PC-3 (cell line): ENCODE results near the gene CDC42EP5. TPM values are rescaled to one million over a fixed set of nuclear protein-coding genes. Genes with fewer than 3 reads are reported as not detected.

Experiments used
- ATAC-seq: fragments of 200-7000 bp; cut with Tn5 transposase; 2 replicates; pipeline ENCODE4 v1.9.1; 2020; ENCODE audit warnings: mild to moderate bottlenecking, moderate library complexity
- BruUV-seq: library from RNA; stranded (reverse); fragments of 400-500 nt; replicated peaks from 2 replicates; lab custom pipeline; 2021; lab: Mats Ljungman, UMichigan
- CTCF ChIA-PET: fragments of 300-600 bp; sonication (Branson Sonifier 250); formaldehyde crosslinking; loops from one replicate; lab custom pipeline; 2022; ENCODE audit warnings: antibody characterized with exemption; lab: Charles Lee
- POLR2A ChIA-PET: fragments of 300-600 bp; sonication (Branson Sonifier 250); formaldehyde crosslinking; loops from one replicate; lab custom pipeline; 2022; ENCODE audit warnings: antibody characterized with exemption; ENCODE audit not compliant: unreplicated experiment; lab: Charles Lee
- DNase-seq: peaks from one replicate; pipeline ENCODE4 v3.0.0-alpha.2; 2015
- H2AFZ ChIP-seq: fragments of 300-600 bp; sonication (generic); 2 replicates; pipeline ENCODE4 v1.6.0; 2016; ENCODE audit warnings: antibody characterized with exemption, low read length
- H3F3A ChIP-seq: fragments of 300-600 bp; sonication (generic); one replicate; pipeline ENCODE4 v1.6.0; 2017; ENCODE audit warnings: antibody characterized with exemption, low read length, control low read depth, mild to moderate bottlenecking; ENCODE audit not compliant: unreplicated experiment
- H3K27ac ChIP-seq: fragments of 300-600 bp; sonication (generic); 2 replicates; pipeline ENCODE4 v1.5.1; 2016; ENCODE audit warnings: mild to moderate bottlenecking, low read length
- H3K27me3 ChIP-seq: fragments of 300-600 bp; sonication (generic); 2 replicates; pipeline ENCODE4 v1.6.1; 2016; ENCODE audit warnings: low read length, mixed read lengths
- H3K36me3 ChIP-seq: fragments of 300-600 bp; sonication (generic); 2 replicates; pipeline ENCODE4 v1.6.1; 2016; ENCODE audit warnings: low read depth, mixed run types, low read length, mixed read lengths
- H3K4me1 ChIP-seq: fragments of 300-600 bp; sonication (generic); 2 replicates; pipeline ENCODE4 v1.5.1; 2016; ENCODE audit warnings: low read length; ENCODE audit not compliant: insufficient read depth
- H3K4me2 ChIP-seq: fragments of 300-600 bp; sonication (generic); 2 replicates; pipeline ENCODE4 v1.6.0; 2016; ENCODE audit warnings: low read length
- H3K4me3 ChIP-seq: fragments of 300-600 bp; sonication (generic); 2 replicates; pipeline ENCODE4 v1.5.1; 2016; ENCODE audit warnings: mild to moderate bottlenecking, low read length, mixed read lengths
- H3K79me2 ChIP-seq: fragments of 300-600 bp; sonication (generic); 2 replicates; pipeline ENCODE4 v1.6.1; 2017; ENCODE audit warnings: low read length, mixed read lengths
- H3K9ac ChIP-seq: fragments of 300-600 bp; sonication (generic); 2 replicates; pipeline ENCODE4 v1.6.0; 2016; ENCODE audit warnings: mild to moderate bottlenecking, low read length
- H3K9me2 ChIP-seq: fragments of 300-600 bp; sonication (generic); replicated peaks from 2 replicates; pipeline ENCODE4 v1.6.1; 2016; ENCODE audit warnings: mixed run types, low read length, mixed read lengths
- H3K9me3 ChIP-seq: fragments of 300-600 bp; sonication (generic); 2 replicates; pipeline ENCODE4 v1.6.1; 2016; ENCODE audit warnings: low read length, mixed read lengths
- H4K20me1 ChIP-seq: fragments of 300-600 bp; sonication (generic); 2 replicates; pipeline ENCODE4 v1.6.1; 2016; ENCODE audit warnings: low read length, mixed read lengths
- CTCF ChIP-seq: fragments of 300-600 bp; sonication (generic); conservative IDR thresholded peaks from 2 replicates; pipeline ENCODE4 v1.5.1; 2017; ENCODE audit warnings: antibody characterized with exemption, low read depth, mild to moderate bottlenecking, low read length
- EZH2 ChIP-seq: fragments of 300-600 bp; sonication (generic); IDR thresholded peaks from one replicate; pipeline ENCODE4 v1.6.1; 2017; ENCODE audit warnings: antibody characterized with exemption, mild to moderate bottlenecking, low read length; ENCODE audit not compliant: unreplicated experiment
- EZH2phosphoT487 ChIP-seq: fragments of 300-600 bp; sonication (generic); IDR thresholded peaks from 2 replicates; pipeline ENCODE4 v1.6.1; 2018; ENCODE audit warnings: mild to moderate bottlenecking, antibody characterized with exemption, low read length, borderline replicate concordance
- intact Hi-C: fragments of 100-400 bp; cut with micrococcal nuclease; formaldehyde crosslinking; loops from 2 replicates; pipeline ENCODE4 v1.9.0; 2023
- total RNA-seq: library from RNA; depleted of rRNA; stranded (reverse); fragments of >200 nt; gene quantifications from 2 replicates; pipeline ENCODE4 v1.2.3, GENCODE V29; 2014

Gene CDC42EP5
- total RNA-seq, 1 experiment from 2014 or later, result 0.73 TPM

DNA sequence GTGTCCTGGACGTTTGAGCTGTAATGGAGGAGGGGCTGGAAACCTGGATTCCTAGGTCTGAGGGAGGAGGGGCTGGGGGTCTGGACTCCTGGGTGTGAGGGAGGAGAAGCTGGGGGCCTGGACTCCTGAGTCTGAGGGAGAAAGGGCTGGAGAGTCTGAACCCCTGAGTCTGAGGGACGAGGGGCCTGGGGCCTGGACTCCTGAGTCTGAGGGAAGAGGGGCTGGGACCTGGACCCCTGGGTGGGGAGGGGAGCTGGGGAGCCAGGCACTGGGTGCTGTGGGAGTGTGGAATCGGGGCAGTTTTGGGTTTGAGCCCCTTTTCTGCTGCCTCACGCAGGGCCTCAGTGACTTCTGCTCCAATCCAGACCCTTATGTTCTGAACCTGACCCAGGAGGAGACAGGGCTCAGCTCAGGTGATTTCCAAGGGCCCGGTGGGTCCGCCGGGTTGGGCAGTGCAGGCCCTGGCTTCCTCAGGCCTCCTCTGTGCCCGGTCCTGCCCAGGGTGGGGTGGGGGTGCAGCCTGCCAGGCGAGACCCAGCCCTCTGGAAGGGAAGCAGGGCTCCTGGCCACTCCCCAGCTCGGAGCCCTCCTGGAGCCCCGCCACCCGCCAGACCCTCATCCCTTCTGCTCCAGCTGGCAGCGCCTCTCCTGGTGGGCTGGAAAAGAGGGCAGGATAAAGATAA lies 43.4 kb downstream of the CDC42EP5 start:
- Histone ChIP-seq H3K9me3 (no peaks in the 10 kb centered on the region), H3K27ac (no peak overlapping the region), H3K79me2 (no peaks in the 10 kb centered on the region), H3K27me3 (peaks cover 6% of the 10 kb centered on the region; the same call in 1 of the 2 replicates), H3K4me2 (peak overlapping the region; percentile 91), H2AFZ (no peak overlapping the region), H3K4me3 (no peak overlapping the region), H4K20me1 (no peaks in the 10 kb centered on the region), H3K36me3 (no peaks in the 10 kb centered on the region), H3F3A (no peaks in the 10 kb centered on the region), H3K4me1 (peaks cover 34% of the 10 kb centered on the region), H3K9me2 (no peaks in the 10 kb centered on the region), H3K9ac (no peak overlapping the region)
- TF ChIP-seq CTCF (no peak), EZH2 (no peak), EZH2phosphoT487 (no peak)
- DNase-seq (no peak), ATAC-seq (no peak)
- ChIA-PET POLR2A (no interaction called here), CTCF (interaction anchor here (0.5 to 0.6 kb wide), 3 partner anchors 34 to 862 kb away, joined by 3 to 7 read pairs (median 3); partner anchors contain the start of gene LENG9)
- BruUV-seq, result no TSS peak
- intact Hi-C loops, result loop anchor here (2.0 kb wide), 1 partner anchor 33 kb away; the partner anchor contains the start of gene LENG9

- no peak for DNase-seq
- Histone ChIP-seq H2AFZ (no peak overlapping the region), H3K79me2 (no peaks in the 10 kb centered on the region), H3K4me3 (no peak overlapping the region), H3K27ac (no peak overlapping the region), H3K9ac (no peak overlapping the region), H3K9me3 (no peaks in the 10 kb centered on the region), H3K4me1 (peaks cover 34% of the 10 kb centered on the region), H3K4me2 (no peak overlapping the region), H3K36me3 (no peaks in the 10 kb centered on the region), H4K20me1 (no peaks in the 10 kb centered on the region), H3K27me3 (peaks cover 6% of the 10 kb centered on the region; the same call in 1 of the 2 replicates), H3F3A (no peaks in the 10 kb centered on the region), H3K9me2 (no peaks in the 10 kb centered on the region)
- TF ChIP-seq CTCF, result no peak
- no peak for TF ChIP-seq EZH2
- CTCF ChIA-PET, result interaction anchor here (0.5 to 0.6 kb wide), 2 partner anchors 38 to 861 kb away, joined by 3 to 7 read pairs; no protein-coding TSS in a partner anchor
- no peak for ATAC-seq
- intact Hi-C loops, result no loop called here
- POLR2A ChIA-PET, result no interaction called here
- no TSS peak for BruUV-seq
Observed at GRCh38 chr19:54429176-54429495, 44.0 kb downstream of the CDC42EP5 start.
